ACC112 (cell line): Measurements from ENCODE around the gene CRYZ.

Experiments
- H2AFZ ChIP-seq: fragments of 200-600 bp; sonication (generic); one replicate; pipeline ENCODE4 v1.6.0; 2017; ENCODE audit warnings: antibody characterized with exemption, low read length; ENCODE audit not compliant: unreplicated experiment
- H3K27ac ChIP-seq: fragments of 200-600 bp; sonication (generic); 2 replicates; pipeline ENCODE4 v1.5.1; 2014; ENCODE audit warnings: low read depth, mild to moderate bottlenecking, antibody characterized with exemption, low read length, moderate library complexity
- H3K27me3 ChIP-seq: fragments of 200-600 bp; sonication (generic); 2 replicates; pipeline ENCODE4 v1.6.1; 2014; ENCODE audit warnings: mild to moderate bottlenecking, antibody characterized with exemption, low read length, moderate library complexity, mixed read lengths; ENCODE audit not compliant: insufficient read depth
- H3K36me3 ChIP-seq: fragments of 200-600 bp; sonication (generic); 2 replicates; pipeline ENCODE4 v1.6.1; 2016; ENCODE audit warnings: mild to moderate bottlenecking, antibody characterized with exemption, low read length, moderate library complexity, mixed read lengths; ENCODE audit not compliant: insufficient read depth
- H3K4me1 ChIP-seq: fragments of 200-600 bp; sonication (generic); one replicate; pipeline ENCODE4 v1.6.1; 2016; ENCODE audit warnings: low read length, mixed read lengths; ENCODE audit not compliant: insufficient read depth, unreplicated experiment, control insufficient read depth
- H3K4me3 ChIP-seq: fragments of 200-600 bp; sonication (generic); 2 replicates; pipeline ENCODE4 v1.5.1; 2014; ENCODE audit warnings: mild to moderate bottlenecking, low read depth, low read length
- H3K79me2 ChIP-seq: fragments of 200-600 bp; sonication (generic); one replicate; pipeline ENCODE4 v1.6.0; 2016; ENCODE audit warnings: low read length; ENCODE audit not compliant: control insufficient read depth, unreplicated experiment, insufficient read depth

The CRYZ gene

DNA sequence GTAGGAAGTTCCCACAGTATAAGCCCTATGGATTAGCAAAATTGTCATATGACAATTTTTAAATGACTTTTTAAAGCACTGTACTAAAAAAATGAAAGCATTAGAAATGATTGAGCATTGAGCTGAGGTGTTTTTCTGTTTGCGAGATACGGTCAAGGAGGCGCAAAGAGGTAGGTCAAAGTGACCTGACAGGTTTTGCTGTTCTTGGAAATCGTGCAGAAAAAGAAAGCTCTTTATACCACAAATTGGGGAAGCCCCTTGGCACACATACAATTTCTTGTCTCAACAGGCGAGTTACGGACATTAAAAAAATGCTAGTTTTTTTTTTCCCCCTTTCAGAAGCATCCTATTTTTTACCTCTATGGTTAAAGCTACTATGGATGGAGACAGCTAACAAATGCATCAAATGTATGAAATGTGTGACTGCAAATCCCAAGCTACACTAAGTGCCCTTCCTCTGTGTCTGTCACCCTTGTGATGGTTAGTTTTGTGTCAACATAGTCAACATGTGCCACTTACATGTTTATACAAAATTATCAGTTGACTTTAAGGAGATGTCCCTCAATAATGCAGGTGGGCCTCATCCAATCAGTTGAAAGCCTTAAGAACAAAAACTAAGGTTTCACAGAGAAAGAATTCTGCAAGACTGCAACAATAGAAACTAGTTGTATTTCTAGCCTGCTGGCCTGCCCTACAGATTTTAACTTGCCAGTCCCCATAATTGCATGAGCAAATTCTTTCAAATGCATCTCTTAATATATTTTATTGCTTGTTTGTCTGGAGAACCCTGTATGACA lies 29.3 kb downstream of the CRYZ start:
- peaks cover 22% of the 10 kb centered on the region for H3K36me3 ChIP-seq
- H3K4me3 ChIP-seq, result no peak overlapping the region
- H3K27me3 ChIP-seq, result no peaks in the 10 kb centered on the region
- H3K79me2 ChIP-seq, result no peaks in the 10 kb centered on the region
- H3K4me1 ChIP-seq, result no peaks in the 10 kb centered on the region
- H2AFZ ChIP-seq, result no peak overlapping the region
- H3K27ac ChIP-seq, result no peak overlapping the region

DNA sequence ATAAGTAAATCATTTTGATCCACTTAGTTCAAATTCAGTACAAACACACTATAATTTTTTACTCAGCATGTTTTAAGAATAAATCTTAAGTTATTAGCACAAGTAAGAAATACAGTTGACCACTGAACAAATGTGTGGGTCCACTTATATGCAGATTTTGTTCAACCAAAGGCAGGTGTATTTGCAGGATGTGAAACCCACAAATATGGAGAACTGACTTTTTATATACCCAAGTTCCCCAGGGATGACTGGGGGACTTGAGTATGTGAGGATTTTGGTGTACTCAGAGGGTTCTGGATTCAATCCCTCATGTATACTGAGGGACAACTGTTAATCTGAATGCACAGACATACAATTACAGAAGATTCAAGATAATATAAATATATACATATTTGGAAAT lies 33.5 kb downstream of the CRYZ start:
- Histone ChIP-seq H3K79me2 (no peaks in the 10 kb centered on the region), H2AFZ (no peak overlapping the region), H3K27ac (no peak overlapping the region), H3K36me3 (peaks cover 8% of the 10 kb centered on the region; the same call in 1 of the 2 replicates), H3K27me3 (no peaks in the 10 kb centered on the region), H3K4me3 (no peak overlapping the region), H3K4me1 (no peaks in the 10 kb centered on the region)

- H3K79me2 ChIP-seq, result no peaks in the 10 kb centered on the region
- 0 out of 2 replicates have a peak, but pooled peaks cover 5% of the 10 kb centered on the region for H3K36me3 ChIP-seq
- H3K4me1 ChIP-seq, result peaks cover 8% of the 10 kb centered on the region
- no peak overlapping the region for H3K4me3 ChIP-seq
- no peaks in the 10 kb centered on the region for H3K27me3 ChIP-seq
- no peak overlapping the region for H3K27ac ChIP-seq
- no peak overlapping the region for H2AFZ ChIP-seq
These were observed 35.0 kb downstream of the CRYZ start for GRCh38 chr1:74697832-74698231.

DNA sequence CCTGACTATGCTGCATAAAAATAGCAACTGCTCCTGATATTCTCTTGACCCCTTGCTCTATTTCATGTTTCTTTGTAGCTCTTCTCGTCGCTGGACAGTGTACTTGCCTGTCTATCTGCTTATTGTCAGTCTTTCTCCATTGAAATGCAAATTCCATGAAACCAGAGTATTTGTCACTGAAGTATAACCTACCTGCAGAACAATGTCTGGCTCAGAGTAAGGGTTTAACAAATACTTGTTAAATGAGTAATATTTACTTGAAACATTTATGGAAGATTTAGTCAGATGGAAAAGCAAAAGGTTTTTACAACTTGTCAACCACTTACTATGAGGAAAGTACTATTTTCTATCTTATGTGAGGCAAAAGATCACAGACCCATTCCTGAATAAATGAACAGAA lies 39.4 kb downstream of the CRYZ start:
- Histone ChIP-seq H3K4me3 (no peak overlapping the region), H3K4me1 (peaks cover 8% of the 10 kb centered on the region), H3K79me2 (no peaks in the 10 kb centered on the region), H3K27me3 (no peaks in the 10 kb centered on the region), H3K27ac (no peak overlapping the region), H2AFZ (no peak overlapping the region), H3K36me3 (no peaks in the 10 kb centered on the region)

- Histone ChIP-seq H3K27me3 (no peaks in the 10 kb centered on the region; the same call in 1 of the 2 replicates), H3K4me1 (peaks cover 8% of the 10 kb centered on the region), H3K79me2 (no peaks in the 10 kb centered on the region), H3K27ac (no peak overlapping the region), H3K4me3 (no peak overlapping the region), H3K36me3 (no peaks in the 10 kb centered on the region), H2AFZ (no peak overlapping the region)
These were observed 41.9 kb downstream of the CRYZ start for GRCh38 chr1:74690909-74691308.

GRCh38 chr1:74690364-74690696 lies 42.5 kb downstream of the CRYZ start:
- Histone ChIP-seq H3K27ac (no peak overlapping the region), H3K4me1 (peaks cover 8% of the 10 kb centered on the region), H3K36me3 (no peaks in the 10 kb centered on the region), H3K79me2 (no peaks in the 10 kb centered on the region), H3K27me3 (no peaks in the 10 kb centered on the region; the same call in 1 of the 2 replicates), H2AFZ (peak overlapping the region; percentile 63), H3K4me3 (no peak overlapping the region)

DNA sequence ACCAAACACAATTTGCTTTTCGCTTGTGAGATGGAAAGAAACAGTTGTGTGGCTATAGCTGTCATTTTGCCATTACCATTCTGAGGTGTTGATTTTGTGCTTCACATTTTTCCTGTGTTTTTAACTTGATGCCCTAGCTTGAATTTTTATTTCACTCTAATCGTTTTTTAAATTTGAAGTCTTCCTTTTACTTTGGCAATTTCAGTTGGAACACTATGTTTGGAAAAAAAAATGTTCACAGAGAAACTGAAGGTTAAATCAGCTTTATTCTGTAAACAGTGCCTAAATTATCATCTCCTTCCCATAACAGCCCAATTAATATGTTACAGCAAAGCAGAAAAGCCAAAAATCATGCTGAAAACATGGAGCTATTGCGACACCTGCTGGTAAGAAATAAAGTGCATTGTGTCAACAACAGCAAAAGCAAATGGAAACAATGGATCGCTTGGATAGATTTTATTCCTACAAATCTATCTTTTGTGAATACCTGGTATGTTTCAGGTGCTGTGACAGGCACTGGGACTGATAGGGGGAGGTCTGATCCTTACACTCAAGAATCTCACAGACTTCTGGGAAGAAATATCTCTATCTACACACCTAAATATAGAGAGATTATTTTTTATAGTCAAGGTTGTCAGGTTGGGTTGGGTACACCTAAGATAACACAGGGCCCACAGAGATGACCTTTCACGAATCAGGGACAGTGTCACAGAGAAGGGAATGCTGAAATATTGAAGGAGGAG lies 43.1 kb downstream of the CRYZ start:
- no peaks in the 10 kb centered on the region for H3K36me3 ChIP-seq
- H3K4me1 ChIP-seq, result peaks cover 8% of the 10 kb centered on the region
- no peaks in the 10 kb centered on the region; the same call in 1 of the 2 replicates for H3K27me3 ChIP-seq
- H3K4me3 ChIP-seq, result no peak overlapping the region
- no peaks in the 10 kb centered on the region for H3K79me2 ChIP-seq
- H2AFZ ChIP-seq, result peak overlapping the region; percentile 63
- no peak overlapping the region for H3K27ac ChIP-seq

GRCh38 chr1:74686928-74687327 lies 45.9 kb downstream of the CRYZ start:
- no peaks in the 10 kb centered on the region for H3K4me1 ChIP-seq
- H3K79me2 ChIP-seq, result no peaks in the 10 kb centered on the region
- H3K36me3 ChIP-seq, result no peaks in the 10 kb centered on the region
- H3K4me3 ChIP-seq, result no peak overlapping the region
- H3K27ac ChIP-seq, result no peak overlapping the region
- no peak overlapping the region for H2AFZ ChIP-seq
- H3K27me3 ChIP-seq, result peaks cover 22% of the 10 kb centered on the region

DNA sequence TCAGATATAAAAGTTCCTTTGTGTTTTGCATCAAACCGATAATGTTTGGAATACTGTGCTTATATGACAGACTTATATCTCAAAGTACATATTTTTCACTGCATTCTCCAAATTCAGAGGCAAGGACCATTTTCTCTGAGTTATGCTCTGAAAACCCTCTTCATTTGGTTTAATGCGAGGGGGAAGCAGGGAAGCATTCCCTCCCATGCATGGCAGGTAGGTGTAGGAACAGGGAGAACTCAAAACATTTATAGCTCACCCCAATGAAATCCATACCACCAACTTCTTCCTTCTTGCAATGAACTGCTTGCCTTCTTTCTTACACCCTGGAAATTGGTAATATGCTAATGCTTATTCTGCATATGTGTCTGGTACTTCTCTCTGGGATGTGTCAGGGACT lies 48.5 kb downstream of the CRYZ start:
- H3K27me3 ChIP-seq, result peaks cover 45% of the 10 kb centered on the region
- no peak overlapping the region for H3K27ac ChIP-seq
- no peak overlapping the region for H2AFZ ChIP-seq
- no peak overlapping the region for H3K4me3 ChIP-seq
- H3K36me3 ChIP-seq, result no peaks in the 10 kb centered on the region
- H3K79me2 ChIP-seq, result no peaks in the 10 kb centered on the region
- H3K4me1 ChIP-seq, result no peaks in the 10 kb centered on the region

DNA sequence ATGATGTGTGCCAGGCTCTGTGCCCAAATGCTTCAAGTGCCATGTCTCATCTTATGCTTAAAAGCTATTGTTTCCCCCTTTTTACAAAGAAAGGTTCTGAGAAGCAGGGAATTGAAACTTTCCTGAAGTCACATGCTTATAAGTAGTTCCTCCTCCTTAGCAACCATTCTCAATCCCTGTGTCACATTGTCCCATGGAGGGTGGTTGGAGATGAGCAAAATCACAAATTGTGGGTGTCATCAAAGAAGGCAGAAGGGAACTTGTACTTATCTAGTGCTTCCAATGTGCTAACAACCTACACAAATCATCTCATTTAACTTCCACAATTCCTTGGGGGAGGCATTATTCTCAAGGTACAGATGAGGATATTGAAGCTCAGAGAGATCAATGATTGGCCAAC lies 49.2 kb downstream of the CRYZ start:
- Histone ChIP-seq H3K27me3 (peaks cover 52% of the 10 kb centered on the region), H3K4me3 (no peak overlapping the region), H3K27ac (no peak overlapping the region), H3K36me3 (no peaks in the 10 kb centered on the region), H3K79me2 (no peaks in the 10 kb centered on the region), H2AFZ (no peak overlapping the region), H3K4me1 (no peaks in the 10 kb centered on the region)

GRCh38 chr1:74681851-74682250 lies 51.0 kb downstream of the CRYZ start:
- Histone ChIP-seq H3K27ac (no peak overlapping the region), H3K27me3 (peaks cover 64% of the 10 kb centered on the region), H3K79me2 (no peaks in the 10 kb centered on the region), H2AFZ (no peak overlapping the region), H3K4me3 (no peak overlapping the region), H3K4me1 (no peaks in the 10 kb centered on the region), H3K36me3 (no peaks in the 10 kb centered on the region)
